Mesodermal cell (in vitro differentiated cells): ENCODE measurements around the gene PBX1.

Experiments used
- H3K27ac ChIP-seq: 2 replicates; pipeline ENCODE4 v1.7.0; 2013; ENCODE audit warnings: mild to moderate bottlenecking, low read depth, low read length, moderate library complexity; ENCODE audit not compliant: severe bottlenecking
- H3K36me3 ChIP-seq: 2 replicates; pipeline ENCODE4 v1.7.1; 2013; ENCODE audit warnings: mild to moderate bottlenecking, low read length, moderate library complexity; ENCODE audit not compliant: control insufficient read depth, insufficient read depth
- H3K4me1 ChIP-seq: one replicate; pipeline ENCODE4 v1.7.1; 2013; ENCODE audit warnings: mild to moderate bottlenecking, low read length; ENCODE audit not compliant: insufficient read depth, control insufficient read depth, poor library complexity, severe bottlenecking
- H3K4me3 ChIP-seq: 2 replicates; pipeline ENCODE4 v1.7.0; 2013; ENCODE audit warnings: low read length, control low read depth, mild to moderate bottlenecking; ENCODE audit not compliant: insufficient read depth, poor library complexity, severe bottlenecking; ENCODE audit errors: extremely low read depth
- H3K9me3 ChIP-seq: 2 replicates; pipeline ENCODE4 v1.7.1; 2013; ENCODE audit warnings: mild to moderate bottlenecking, low read length, moderate library complexity; ENCODE audit not compliant: control insufficient read depth
- WGBS, 2 experiments: methylation state at CpG; one replicate each; pipeline ENCODE4 v1.1.5; 2013; ENCODE audit warnings: missing lambda C conversion rate in 2 of 2; ENCODE audit not compliant: insufficient coverage in 2 of 2; 5-methylcytosine and 5-hydroxymethylcytosine counted together

Gene PBX1

DNA sequence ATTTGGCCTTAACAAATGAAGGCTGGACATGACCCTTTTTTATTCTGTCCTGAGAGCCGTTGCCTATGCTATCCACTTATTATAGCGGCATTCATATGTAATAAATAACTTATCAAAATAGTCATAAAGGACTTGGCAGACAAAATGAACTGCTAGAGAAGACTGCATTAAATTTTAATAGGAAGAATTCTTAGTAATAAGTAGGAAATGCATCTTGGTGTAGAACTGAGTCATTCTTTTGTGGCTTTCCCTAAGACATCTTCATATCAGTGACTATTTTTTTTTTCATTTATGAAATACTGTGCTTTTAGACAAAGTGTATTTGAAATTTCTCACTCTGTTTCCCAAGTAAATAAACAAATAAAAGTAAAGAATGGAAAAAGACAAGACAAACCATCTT, 45.6 kb downstream of the PBX1 start:
- Histone ChIP-seq H3K4me1 (peaks cover 21% of the 10 kb centered on the region), H3K27ac (no peak overlapping the region), H3K9me3 (no peaks in the 10 kb centered on the region), H3K4me3 (no peak overlapping the region), H3K36me3 (peaks cover 2% of the 10 kb centered on the region)
- WGBS, 2 experiments: no CpG with 5 or more reads among the region's 2 CpGs

DNA sequence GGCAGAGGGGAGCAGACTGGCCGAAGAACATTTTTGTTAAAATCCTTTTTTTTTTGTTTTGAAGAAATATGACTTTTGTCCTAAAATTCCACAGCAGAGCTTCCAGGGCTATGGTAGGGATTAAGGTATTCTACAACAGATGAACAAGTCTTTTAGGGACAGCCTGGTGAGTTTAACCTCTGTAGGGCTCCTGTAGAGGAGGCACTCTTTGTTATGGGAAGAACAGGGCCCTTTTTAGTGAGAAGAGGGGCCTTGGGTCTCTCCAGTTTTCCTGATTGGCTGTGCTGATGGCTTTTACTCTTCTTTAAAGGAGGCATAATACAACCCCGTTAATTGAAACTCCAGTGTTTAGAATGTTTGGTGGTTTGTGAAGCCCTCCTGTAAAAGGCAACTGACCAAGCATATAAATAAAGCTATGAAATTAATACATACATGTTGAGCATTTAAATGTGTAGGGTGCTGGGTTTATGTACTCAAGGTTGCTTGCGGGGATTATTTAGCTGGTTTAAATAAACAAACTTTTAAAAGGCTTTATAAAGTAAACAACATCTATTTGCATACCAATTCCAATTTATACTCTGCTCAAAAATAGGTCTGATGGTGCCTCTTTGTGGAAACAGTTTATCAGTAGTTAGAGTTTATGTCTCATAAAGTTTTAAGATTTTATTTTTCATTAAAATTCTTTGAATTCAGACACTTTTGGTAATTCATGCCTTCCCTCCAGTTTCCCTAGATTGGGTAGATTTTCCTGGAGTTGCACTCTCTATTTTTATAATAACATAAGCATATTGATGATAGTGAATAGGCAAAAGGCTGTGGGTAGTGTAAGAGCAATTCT, 46.5 kb downstream of the PBX1 start:
- H3K4me1 ChIP-seq: peaks cover 21% of the 10 kb centered on the region
- H3K36me3 ChIP-seq: peaks cover 2% of the 10 kb centered on the region
- no peak overlapping the region for H3K4me3 ChIP-seq
- H3K9me3 ChIP-seq: no peaks in the 10 kb centered on the region
- H3K27ac ChIP-seq: no peak overlapping the region
- 57 to 60% methylated on average over 1 of the region's 3 CpGs for WGBS, 2 experiments

DNA sequence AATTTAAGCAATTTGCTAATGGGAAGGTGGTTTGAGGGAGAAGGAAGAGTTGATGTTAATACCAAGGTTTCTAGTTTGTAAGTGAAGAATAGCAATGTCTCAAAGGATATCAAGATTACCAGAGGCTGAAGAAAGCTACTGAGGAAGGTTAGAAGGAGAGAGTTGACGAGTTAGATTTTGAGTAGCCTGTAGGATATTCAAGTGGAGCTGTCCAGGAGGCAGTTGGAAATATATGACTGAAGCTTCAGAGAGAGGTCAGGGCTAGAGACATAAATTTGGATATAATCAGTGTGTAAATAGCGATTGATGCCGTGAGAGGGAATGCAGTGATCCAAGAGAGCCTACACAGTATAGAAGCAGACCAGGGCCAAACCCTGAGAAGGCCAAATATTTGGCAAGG, 48.4 kb downstream of the PBX1 start:
- no peak overlapping the region for H3K4me3 ChIP-seq
- 97 to 98% methylated on average over 3 of the region's 3 CpGs for WGBS, 2 experiments
- H3K4me1 ChIP-seq: peaks cover 21% of the 10 kb centered on the region
- no peak overlapping the region for H3K27ac ChIP-seq
- peaks cover 4% of the 10 kb centered on the region for H3K9me3 ChIP-seq
- H3K36me3 ChIP-seq: peaks cover 2% of the 10 kb centered on the region

DNA sequence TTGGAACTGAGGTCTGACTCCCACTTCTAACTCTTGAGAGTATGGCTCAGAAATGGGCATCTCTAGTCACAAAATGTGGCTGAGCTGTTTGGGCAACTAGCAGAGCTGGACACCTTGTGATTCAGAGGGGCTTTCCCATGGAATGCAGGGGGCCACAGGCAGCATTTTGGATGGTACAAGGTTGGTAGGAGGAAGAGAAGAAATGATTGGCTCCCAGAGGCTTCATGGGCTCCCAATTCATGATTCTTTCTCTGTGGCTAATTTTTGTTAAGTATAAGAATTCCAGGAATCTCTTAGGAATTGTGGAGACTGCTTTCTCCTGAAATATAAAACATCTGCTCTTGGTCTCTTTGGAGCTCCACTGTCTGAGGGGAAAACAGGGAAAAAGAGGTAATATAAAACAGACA, 49.7 kb downstream of the PBX1 start:
- H3K4me3 ChIP-seq: no peak overlapping the region
- H3K36me3 ChIP-seq: peaks cover 2% of the 10 kb centered on the region
- peaks cover 4% of the 10 kb centered on the region for H3K9me3 ChIP-seq
- peaks cover 20% of the 10 kb centered on the region for H3K4me1 ChIP-seq
- peak overlapping the region; percentile 31 for H3K27ac ChIP-seq

DNA sequence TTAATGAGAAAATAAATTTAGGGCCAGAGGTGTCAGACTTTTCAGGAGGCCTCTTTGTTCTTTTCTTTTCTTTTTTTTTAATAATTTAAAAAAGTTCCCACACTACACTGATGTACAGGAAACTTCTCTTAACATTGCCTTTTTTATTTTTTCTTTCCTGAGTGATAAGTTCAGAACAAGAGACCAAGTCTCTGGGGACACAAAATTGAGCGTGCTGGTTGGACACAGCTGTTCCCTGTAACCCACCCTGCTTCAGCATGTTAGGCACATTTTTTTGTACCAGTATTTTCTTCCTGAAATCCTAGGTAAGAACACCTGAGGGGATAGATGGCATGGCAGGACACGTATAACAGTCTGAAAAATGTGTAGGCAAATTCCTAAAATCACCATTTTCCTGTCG, 50.1 kb downstream of the PBX1 start:
- WGBS, 2 experiments: 86 to 88% methylated on average over 2 to 3 of the region's 3 CpGs
- Histone ChIP-seq H3K4me3 (no peak overlapping the region), H3K27ac (no peak overlapping the region), H3K9me3 (peaks cover 4% of the 10 kb centered on the region), H3K4me1 (peaks cover 20% of the 10 kb centered on the region), H3K36me3 (peaks cover 2% of the 10 kb centered on the region)

DNA sequence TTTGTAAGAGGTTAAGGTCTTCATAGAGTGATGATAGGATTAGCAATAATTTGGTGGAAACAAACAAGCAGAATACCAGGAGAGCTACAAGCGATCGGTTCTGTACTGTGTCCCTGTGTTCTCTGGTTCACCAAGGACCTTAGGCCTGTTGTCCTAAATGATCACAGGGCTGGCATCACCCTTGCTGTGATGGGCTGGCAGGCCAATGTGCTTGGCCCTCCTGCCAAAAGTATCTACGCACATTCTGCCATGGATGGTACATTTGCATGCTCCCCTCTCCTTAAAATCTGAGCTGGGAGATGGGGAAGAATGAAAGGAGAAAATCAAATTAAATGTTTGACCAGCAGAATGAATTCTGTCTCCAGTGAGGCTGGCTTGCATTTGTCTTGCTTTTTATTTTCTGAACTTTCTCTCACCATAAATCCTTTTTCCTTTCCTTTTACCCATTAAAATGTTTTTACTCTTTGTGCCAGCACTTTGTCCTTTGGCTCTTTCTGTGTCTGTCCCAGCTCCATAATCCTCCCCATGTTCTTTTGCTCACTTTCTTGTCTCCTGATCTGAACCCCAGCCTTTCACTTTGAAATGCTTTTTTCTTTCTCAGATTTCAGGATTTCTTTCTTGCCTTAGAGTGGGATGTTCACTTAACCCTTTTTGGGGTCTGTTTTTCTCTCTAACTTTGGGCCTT, 51.7 kb downstream of the PBX1 start:
- H3K27ac ChIP-seq: no peak overlapping the region
- WGBS, 2 experiments: 94 to 100% methylated on average over 2 of the region's 3 CpGs
- peaks cover 20% of the 10 kb centered on the region for H3K4me1 ChIP-seq
- peaks cover 2% of the 10 kb centered on the region for H3K36me3 ChIP-seq
- H3K9me3 ChIP-seq: peaks cover 4% of the 10 kb centered on the region
- H3K4me3 ChIP-seq: no peak overlapping the region

- Histone ChIP-seq H3K36me3 (no peaks in the 10 kb centered on the region), H3K27ac (peak overlapping the region; percentile 74), H3K4me1 (peaks cover 20% of the 10 kb centered on the region), H3K9me3 (peaks cover 4% of the 10 kb centered on the region), H3K4me3 (no peak overlapping the region)
- WGBS, 2 experiments: 65 to 73% methylated on average over 7 to 10 of the region's 11 CpGs
Observed at GRCh38 chr1:164611754-164612642, 53.0 kb downstream of the PBX1 start.

GRCh38 chr1:164613176-164613575, 54.2 kb downstream of the PBX1 start:
- WGBS, 2 experiments: 78 to 83% methylated on average over 3 of the region's 3 CpGs
- Histone ChIP-seq H3K27ac (no peak overlapping the region), H3K4me3 (no peak overlapping the region), H3K9me3 (peaks cover 4% of the 10 kb centered on the region), H3K4me1 (peaks cover 18% of the 10 kb centered on the region), H3K36me3 (no peaks in the 10 kb centered on the region)

DNA sequence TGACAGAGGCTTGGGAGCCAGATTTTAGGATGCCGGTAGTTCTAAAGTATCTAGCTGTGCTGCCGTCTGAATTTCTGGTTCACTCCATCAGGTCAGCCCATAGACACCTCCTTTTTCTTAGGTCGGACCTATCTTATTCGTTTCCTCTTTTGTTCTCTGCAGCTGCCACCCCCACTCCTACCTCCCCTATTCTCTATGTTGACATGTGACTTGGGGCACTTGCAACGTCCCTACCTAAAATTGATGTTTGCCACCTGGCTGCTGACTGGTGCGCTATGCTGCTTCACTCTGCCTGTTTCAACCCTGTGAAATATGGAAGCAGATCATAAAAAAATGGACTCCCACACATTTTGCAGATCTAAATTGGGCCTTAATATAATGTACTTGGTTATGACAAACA, 55.3 kb downstream of the PBX1 start:
- Histone ChIP-seq H3K36me3 (no peaks in the 10 kb centered on the region), H3K9me3 (peaks cover 4% of the 10 kb centered on the region), H3K4me3 (no peak overlapping the region), H3K4me1 (peaks cover 11% of the 10 kb centered on the region), H3K27ac (no peak overlapping the region)
- 78 to 85% methylated on average over 6 of the region's 6 CpGs for WGBS, 2 experiments

DNA sequence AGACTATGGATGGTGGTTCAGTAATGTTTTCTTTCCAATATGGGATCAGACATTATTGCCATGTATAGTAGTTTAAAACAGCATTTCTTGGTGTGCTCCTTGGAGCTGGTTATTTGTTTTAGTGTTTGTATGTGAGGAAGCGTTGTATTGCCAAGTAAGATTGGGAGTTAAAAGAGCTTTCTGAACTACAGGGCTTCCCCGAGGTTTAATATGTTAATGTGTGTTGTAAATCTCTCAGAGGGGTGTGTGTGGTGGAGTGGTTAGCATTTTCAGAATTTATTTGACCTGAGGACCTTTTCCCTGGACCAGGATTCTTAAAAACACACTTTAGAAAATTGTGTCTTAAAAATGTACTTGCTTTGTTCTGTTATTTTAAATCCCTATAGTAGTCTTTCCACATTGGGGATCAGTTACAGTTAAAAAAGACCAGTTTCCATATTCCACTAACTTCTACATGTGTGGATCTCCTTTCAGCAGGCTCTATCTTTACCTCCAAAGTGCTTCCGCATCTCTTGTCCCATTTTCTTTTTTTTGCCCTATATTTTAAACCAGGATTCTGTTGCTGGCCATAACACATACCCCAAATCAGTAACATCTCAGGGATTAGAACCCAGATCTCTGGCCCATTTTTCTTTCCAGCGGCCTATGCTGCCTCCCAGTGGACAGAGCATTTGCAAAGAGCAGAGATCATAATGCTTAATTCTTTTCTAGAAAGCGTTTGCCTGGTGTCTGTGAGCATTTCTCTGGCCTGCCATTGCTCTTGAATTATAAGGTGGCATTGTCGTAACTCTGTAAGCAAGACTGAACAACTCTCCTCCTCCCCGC, 58.6 kb downstream of the PBX1 start:
- Histone ChIP-seq H3K4me1 (peaks cover 3% of the 10 kb centered on the region), H3K4me3 (no peak overlapping the region), H3K36me3 (no peaks in the 10 kb centered on the region), H3K27ac (no peak overlapping the region), H3K9me3 (no peaks in the 10 kb centered on the region)
- WGBS, 2 experiments: 59 to 68% methylated on average over 4 to 5 of the region's 7 CpGs
